Endothelial cell of umbilical vein (primary cell): ENCODE data around the gene SEC22C. TPM values are rescaled to one million over a fixed set of nuclear protein-coding genes. Genes with fewer than 3 reads are reported as not detected.

ENCODE experiments used
- BruUV-seq: library from RNA; stranded (reverse); fragments of 400-500 nt; replicated peaks from 2 replicates; lab custom pipeline; 2021; lab: Mats Ljungman, UMichigan
- CTCF ChIA-PET: fragments of 300-600, 350-600 bp; sonication (Branson Sonifier 250); formaldehyde crosslinking; loops from one replicate; lab custom pipeline; 2021; ENCODE audit warnings: antibody characterized with exemption, inconsistent platforms; lab: Charles Lee
- POLR2A ChIA-PET: fragments of 300-600, 350-600 bp; sonication (Branson Sonifier 250); formaldehyde crosslinking; loops from one replicate; lab custom pipeline; 2021; ENCODE audit warnings: antibody characterized with exemption, inconsistent platforms; lab: Charles Lee
- DNase-seq: peaks from one replicate; pipeline ENCODE4 v3.0.0-alpha.2; 2011; ENCODE audit warnings: low read depth, low spot score
- FAIRE-seq: peaks from 2 replicates; lab custom pipeline; 2011; peaks lifted over from hg19 to GRCh38; lab: Jason Lieb, UNC
- H2AFZ ChIP-seq: 2 replicates; pipeline ENCODE4 v1.6.0; 2012; ENCODE audit warnings: low read depth, low read length, control low read depth, inconsistent platforms
- H3K27ac ChIP-seq: 2 replicates; pipeline ENCODE4 v1.5.1; 2011; ENCODE audit warnings: low read depth, mild to moderate bottlenecking, control low read depth, low read length, moderate library complexity; ENCODE audit not compliant: insufficient read depth
- H3K27me3 ChIP-seq, 2 experiments: 2 replicates each; pipeline versions ENCODE4 v1.6.0 to v1.6.1; 2011; ENCODE audit warnings: low read length in 2 of 2, mixed read lengths in 1 of 2; ENCODE audit not compliant: control insufficient read depth in 2 of 2, insufficient read depth in 2 of 2
- H3K36me3 ChIP-seq, 2 experiments: 2 replicates in 1 of 2; 3 replicates in 1 of 2; pipeline ENCODE4 v1.5.1; 2011; ENCODE audit warnings: low read length in 2 of 2, mild to moderate bottlenecking in 1 of 2, moderate library complexity in 1 of 2; ENCODE audit not compliant: control insufficient read depth in 2 of 2, insufficient read depth in 2 of 2; ENCODE audit errors: extremely low read depth in 1 of 2
- H3K4me1 ChIP-seq: 3 replicates; pipeline ENCODE4 v1.5.1; 2011; ENCODE audit warnings: mild to moderate bottlenecking, low read length; ENCODE audit not compliant: control insufficient read depth, insufficient read depth; ENCODE audit errors: extremely low read depth
- H3K4me2 ChIP-seq: 2 replicates; pipeline ENCODE4 v1.6.1; 2011; ENCODE audit warnings: low read length, control low read depth, mixed read lengths; ENCODE audit not compliant: insufficient read depth
- H3K4me3 ChIP-seq, 3 experiments: fragments of 200-600 bp in 1 of 3; sonication (generic), shearing (Covaris generic) in 1 of 3; replicated peaks in 1 of 3; 2 replicates each; pipeline ENCODE4 v1.5.1; 2011 to 2016; ENCODE audit warnings: control low read depth in 3 of 3, low read length in 3 of 3, mild to moderate bottlenecking in 2 of 3, inconsistent platforms in 1 of 3, low read depth in 1 of 3, moderate library complexity in 1 of 3; ENCODE audit not compliant: insufficient read depth in 1 of 3
- H3K79me2 ChIP-seq: 2 replicates; pipeline ENCODE4 v1.6.0; 2012; ENCODE audit warnings: low read length, inconsistent platforms; ENCODE audit not compliant: control insufficient read depth, insufficient read depth
- H3K9ac ChIP-seq: replicated peaks from 2 replicates; pipeline ENCODE3; 2011; ENCODE audit warnings: low read length, control low read depth; ENCODE audit not compliant: insufficient read depth; ENCODE audit errors: extremely low read depth
- H3K9me1 ChIP-seq: replicated peaks from 3 replicates; pipeline ENCODE4 v1.6.0; 2011; ENCODE audit warnings: mild to moderate bottlenecking, low read length; ENCODE audit not compliant: control insufficient read depth, insufficient read depth; ENCODE audit errors: extremely low read depth
- H3K9me3 ChIP-seq: replicated peaks from 2 replicates; pipeline ENCODE4 v1.5.1; 2012; ENCODE audit warnings: low read length, inconsistent platforms; ENCODE audit not compliant: control insufficient read depth, insufficient read depth
- H4K20me1 ChIP-seq: replicated peaks from 2 replicates; pipeline ENCODE3; 2011; ENCODE audit warnings: mild to moderate bottlenecking, low read length; ENCODE audit not compliant: control insufficient read depth, insufficient read depth; ENCODE audit errors: extremely low read depth
- EZH2 ChIP-seq: IDR thresholded peaks from 2 replicates; pipeline ENCODE4 v1.6.1; 2012; ENCODE audit warnings: borderline replicate concordance, low read depth, mild to moderate bottlenecking, moderate library complexity, low read length, inconsistent platforms; ENCODE audit not compliant: severe bottlenecking
- FOS ChIP-seq: IDR thresholded peaks from 2 replicates; pipeline ENCODE4 v1.6.1; 2011; ENCODE audit warnings: mild to moderate bottlenecking, low read length, moderate library complexity, borderline replicate concordance; ENCODE audit not compliant: insufficient read depth
- GATA2 ChIP-seq: IDR thresholded peaks from 2 replicates; pipeline ENCODE4 v1.7.0; 2011; ENCODE audit warnings: low read depth, mild to moderate bottlenecking, moderate library complexity, mixed read lengths, low read length; ENCODE audit not compliant: insufficient read length, insufficient read depth
- JUN ChIP-seq: IDR thresholded peaks from 2 replicates; pipeline ENCODE4 v1.6.1; 2011; ENCODE audit warnings: borderline replicate concordance, low read depth; ENCODE audit not compliant: insufficient read length, insufficient read depth
- MYC ChIP-seq: IDR thresholded peaks from one replicate; pipeline ENCODE4 v1.6.1; 2011; ENCODE audit warnings: mild to moderate bottlenecking, low read depth, low read length
- POLR2A ChIP-seq: IDR thresholded peaks from 2 replicates; pipeline ENCODE4 v1.6.1; 2012; ENCODE audit warnings: low read depth, mild to moderate bottlenecking, control low read depth, low read length
- POLR2AphosphoS5 ChIP-seq: IDR thresholded peaks from 2 replicates; pipeline ENCODE4 v1.6.1; 2012; ENCODE audit warnings: low read depth, mild to moderate bottlenecking, control low read depth, low read length, moderate library complexity; ENCODE audit not compliant: insufficient read depth
- dilution Hi-C: fragments of 300-500 bp; cut with MboI; formaldehyde crosslinking; loops from one replicate; pipeline ENCODE4 v1.15.0; 2019; ENCODE audit warnings: low sequenced_read_pairs; ENCODE audit not compliant: extremely low pct_ligation_motif_present
- intact Hi-C: fragments of 100-400 bp; cut with micrococcal nuclease; formaldehyde crosslinking; loops from one replicate; pipeline ENCODE4 v1.10.0; 2022
- polyA plus RNA-seq, 4 experiments: library from polyadenylated mRNA; depleted of rRNA in 3 of 4; stranded (reverse) in 3 of 4; unstranded in 1 of 4; fragments of >200 nt; gene quantifications; 2 replicates each; pipeline versions ENCODE4 v1.2.1 to v1.2.3, GENCODE V29; 2011 to 2012; ENCODE audit warnings: missing spikeins in 1 of 4
- total RNA-seq: library from RNA; stranded (reverse); gene quantifications from 2 replicates; pipeline ENCODE4 v1.2.3, GENCODE V29; 2021
- TF ChIP-seq, protein P1 (sequence below), 2 donors: IDR thresholded peaks; 1 replicate in 1 of 2; 2 replicates in 1 of 2; pipeline ENCODE4 v1.5.1; 2011; ENCODE audit warnings: low read length in 2 of 2, mild to moderate bottlenecking in 2 of 2, moderate library complexity in 2 of 2, control low read depth in 1 of 2, inconsistent platforms in 1 of 2, low read depth in 1 of 2; ENCODE audit not compliant: insufficient read depth in 1 of 2; ENCODE audit errors: extremely low read depth in 1 of 2
- TF ChIP-seq, protein P2 (sequence below): IDR thresholded peaks from 2 replicates; pipeline ENCODE4 v1.6.1; 2011; ENCODE audit not compliant: insufficient read depth, insufficient read length

SEC22C gene
- total and polyA plus RNA-seq, 2 donors (not counting 3 experiments of a cell fraction or from before 2014, with no cell fraction given), result 43.9 to 61.9 TPM

DNA sequence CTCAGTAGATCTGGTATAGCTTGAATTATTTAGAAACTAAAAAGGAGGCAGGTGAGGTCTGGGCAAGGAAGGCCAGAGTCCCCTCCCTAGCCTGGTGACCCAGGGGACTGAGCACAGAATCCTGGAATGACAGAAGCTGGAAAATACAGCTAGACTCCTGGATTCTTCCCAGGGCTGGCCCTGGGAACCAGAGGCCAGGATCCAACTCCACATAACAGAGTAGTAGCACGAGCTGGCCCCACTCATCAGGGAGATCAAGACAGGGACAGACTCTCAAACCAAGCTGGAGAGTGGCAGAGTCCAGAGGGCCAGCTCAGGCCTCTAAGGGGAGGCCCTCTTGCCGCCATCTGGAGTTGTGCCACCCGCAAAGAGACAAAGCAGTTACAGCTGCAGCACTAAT lies 68.6 kb downstream of the SEC22C start:
- no peaks in the 10 kb centered on the region for H3K9me3 ChIP-seq
- H4K20me1 ChIP-seq, result no peaks in the 10 kb centered on the region
- ChIA-PET POLR2A (no interaction called here), CTCF (interaction anchor here (1.0 to 1.7 kb wide), 6 partner anchors 12 to 266 kb away, joined by 4 to 5 read pairs (median 4); no protein-coding TSS in a partner anchor)
- H3K27ac ChIP-seq, result no peak overlapping the region
- no peak for FAIRE-seq
- intact Hi-C loops, result no loop called here
- TF ChIP-seq MYC, result no peak
- no peak for TF ChIP-seq FOS
- no peak for TF ChIP-seq GATA2
- TF ChIP-seq POLR2AphosphoS5, result no peak
- TF ChIP-seq, protein P1, sequence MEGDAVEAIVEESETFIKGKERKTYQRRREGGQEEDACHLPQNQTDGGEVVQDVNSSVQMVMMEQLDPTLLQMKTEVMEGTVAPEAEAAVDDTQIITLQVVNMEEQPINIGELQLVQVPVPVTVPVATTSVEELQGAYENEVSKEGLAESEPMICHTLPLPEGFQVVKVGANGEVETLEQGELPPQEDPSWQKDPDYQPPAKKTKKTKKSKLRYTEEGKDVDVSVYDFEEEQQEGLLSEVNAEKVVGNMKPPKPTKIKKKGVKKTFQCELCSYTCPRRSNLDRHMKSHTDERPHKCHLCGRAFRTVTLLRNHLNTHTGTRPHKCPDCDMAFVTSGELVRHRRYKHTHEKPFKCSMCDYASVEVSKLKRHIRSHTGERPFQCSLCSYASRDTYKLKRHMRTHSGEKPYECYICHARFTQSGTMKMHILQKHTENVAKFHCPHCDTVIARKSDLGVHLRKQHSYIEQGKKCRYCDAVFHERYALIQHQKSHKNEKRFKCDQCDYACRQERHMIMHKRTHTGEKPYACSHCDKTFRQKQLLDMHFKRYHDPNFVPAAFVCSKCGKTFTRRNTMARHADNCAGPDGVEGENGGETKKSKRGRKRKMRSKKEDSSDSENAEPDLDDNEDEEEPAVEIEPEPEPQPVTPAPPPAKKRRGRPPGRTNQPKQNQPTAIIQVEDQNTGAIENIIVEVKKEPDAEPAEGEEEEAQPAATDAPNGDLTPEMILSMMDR (IDR thresholded peaks at IDR 0.05; ENCODE audit: extremely low read depth in 1 of 2, insufficient read depth in 1 of 2, low read depth in 1 of 2, low read length in 2 of 2), result no peak
- TF ChIP-seq, protein P2, sequence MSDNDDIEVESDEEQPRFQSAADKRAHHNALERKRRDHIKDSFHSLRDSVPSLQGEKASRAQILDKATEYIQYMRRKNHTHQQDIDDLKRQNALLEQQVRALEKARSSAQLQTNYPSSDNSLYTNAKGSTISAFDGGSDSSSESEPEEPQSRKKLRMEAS, result no peak
- TF ChIP-seq POLR2A, result no peak
- no peak for TF ChIP-seq EZH2
- TF ChIP-seq JUN, result no peak
- H3K4me1 ChIP-seq, result no peaks in the 10 kb centered on the region
- no peaks in the 10 kb centered on the region for H3K79me2 ChIP-seq
- no peaks in the 10 kb centered on the region for H3K36me3 ChIP-seq
- no peak overlapping the region for H3K4me3 ChIP-seq
- dilution Hi-C loops, result no loop called here
- H3K4me2 ChIP-seq, result no peak overlapping the region
- no peak overlapping the region for H2AFZ ChIP-seq
- BruUV-seq, result no TSS peak
- H3K9me1 ChIP-seq, result no peaks in the 10 kb centered on the region
- no peak for DNase-seq
- peaks cover 10 to 18% of the 10 kb centered on the region in 2 experiments for H3K27me3 ChIP-seq
- no peak overlapping the region for H3K9ac ChIP-seq
